Lung (tissue), 12 donors: ENCODE data around the gene NPDC1. TPM values are rescaled to one million over a fixed set of nuclear protein-coding genes. Genes with fewer than 3 reads are reported as not detected.
A peak's percentile ranks its signal among the peaks of the same experiment; 100 is the strongest.

ENCODE experiments used
- ATAC-seq: fragments of 200-7000 bp; cut with Tn5 transposase; one replicate; pipeline ENCODE4 v1.9.1; 2020; ENCODE audit warnings: moderate number of reproducible peaks; ENCODE audit not compliant: insufficient read depth, low FRiP score
- DNase-seq, 3 donors: peaks; one replicate each; pipeline ENCODE4 v3.0.0-alpha.2; 2013 to 2017
- H3K27ac ChIP-seq, 2 donors: one replicate each; pipeline ENCODE4 v1.5.1; 2013; ENCODE audit warnings: mild to moderate bottlenecking in 2 of 2, moderate library complexity in 2 of 2, control low read depth in 1 of 2, inconsistent platforms in 1 of 2, low read depth in 1 of 2, low read length in 1 of 2
- H3K27me3 ChIP-seq, 3 donors: one replicate each; pipeline ENCODE4 v1.5.1; 2013; ENCODE audit warnings: low read length in 2 of 3; ENCODE audit not compliant: control insufficient read depth in 3 of 3, insufficient read depth in 3 of 3
- H3K36me3 ChIP-seq, 4 donors: one replicate each; pipeline ENCODE4 v1.5.1; 2013; ENCODE audit warnings: low read length in 4 of 4, mild to moderate bottlenecking in 1 of 4, moderate library complexity in 1 of 4; ENCODE audit not compliant: control insufficient read depth in 4 of 4, insufficient read depth in 4 of 4
- H3K4me1 ChIP-seq, 5 donors: one replicate each; pipeline ENCODE4 v1.5.1; 2013; ENCODE audit warnings: low read length in 5 of 5, mild to moderate bottlenecking in 2 of 5, moderate library complexity in 1 of 5; ENCODE audit not compliant: control insufficient read depth in 5 of 5, insufficient read depth in 5 of 5
- H3K4me3 ChIP-seq: one replicate; pipeline ENCODE4 v1.5.1; 2013; ENCODE audit warnings: mild to moderate bottlenecking, control low read depth, moderate library complexity
- H3K9ac ChIP-seq, 2 donors: one replicate each; pipeline ENCODE4 v1.5.1; 2013; ENCODE audit warnings: low read length in 2 of 2, control low read depth in 1 of 2; ENCODE audit not compliant: insufficient read depth in 1 of 2
- H3K9me3 ChIP-seq, 4 donors: one replicate each; pipeline ENCODE4 v1.5.1; 2013; ENCODE audit warnings: low read length in 3 of 4, mild to moderate bottlenecking in 1 of 4, moderate library complexity in 1 of 4; ENCODE audit not compliant: control insufficient read depth in 4 of 4, insufficient read depth in 3 of 4
- CTCF ChIP-seq: IDR thresholded peaks from 2 replicates; pipeline ENCODE4 v1.5.1; 2012; ENCODE audit warnings: mild to moderate bottlenecking; ENCODE audit errors: control extremely low read depth, extremely low read depth
- WGBS, 2 donors: extraction: QIAGEN DNeasy Blood & Tissue Kit; methylation state at CpG; one replicate each; pipeline ENCODE4 v1.1.7; 2013; 5-methylcytosine and 5-hydroxymethylcytosine counted together
- polyA plus RNA-seq, 2 donors: library from polyadenylated mRNA; stranded (reverse); fragments of 200-250 nt; gene quantifications; one replicate each; pipeline ENCODE4 v1.2.1, GENCODE V29; 2013
- total RNA-seq, 2 donors: library from RNA; depleted of rRNA in 1 of 2; stranded (reverse); fragments of >200 nt in 1 of 2; gene quantifications; one replicate each; pipeline ENCODE4 v1.2.1, GENCODE V29; 2014 to 2021
- donor health status: control.
- donor health status: control.
- donor health status: Bipolar disorder and iron deficiency.
- donor health status: healthy.
- donor health status: DM: yes; HTN: yes; CAD: no.

The NPDC1 gene
- total and polyA plus RNA-seq, 4 donors: 28.7 to 99.3 (median 68.3) TPM

- Histone ChIP-seq H3K9ac (no peak within 1 kb of the TSS), H3K4me1 (peaks cover 0 to 39% (median 12%) of the 10 kb centered on the region in 5 donors), H3K4me3 (peak within 1 kb of the TSS; percentile 13), H3K9me3 (peaks cover 0 to under 1% (median 0%) of the 10 kb centered on the region in 4 donors), H3K27ac (no peak within 1 kb of the TSS), H3K27me3 (peaks cover 0 to 21% (median 4%) of the 10 kb centered on the region in 3 donors), H3K36me3 (no peaks in the 10 kb centered on the region)
- 23 to 29% methylated on average over 60 to 90 of the region's 90 CpGs for WGBS, 2 donors
- peak; percentile 68 for ATAC-seq
- no peak for DNase-seq
- no peak for TF ChIP-seq CTCF
Observed at GRCh38 chr9:137053944-137054931, 8.3 kb upstream of the NPDC1 start, which contains the start of gene ENTPD2. Gene ENTPD2 (minus strand): TSS chr9:137054061. CDS start chr9:137053997, 64 bp downstream.

- Histone ChIP-seq H3K9ac (no peak overlapping the region), H3K27me3 (peaks cover 3 to 27% (median 4%) of the 10 kb centered on the region in 3 donors), H3K9me3 (peaks cover 0 to 3% (median 0%) of the 10 kb centered on the region in 4 donors), H3K27ac (no peak overlapping the region), H3K36me3 (no peaks in the 10 kb centered on the region), H3K4me3 (peak overlapping the region; percentile 13), H3K4me1 (peaks cover 0 to 39% (median 12%) of the 10 kb centered on the region in 5 donors)
- ATAC-seq (no peak), DNase-seq (no peak)
- WGBS, 2 donors: 13% methylated on average over 59 to 71 of the region's 71 CpGs
- no peak for TF ChIP-seq CTCF
Observed at GRCh38 chr9:137052998-137053943, 7.3 kb upstream of the NPDC1 start.

- DNase-seq (no peak), ATAC-seq (no peak)
- H3K27me3 ChIP-seq: peaks cover 7 to 32% (median 12%) of the 10 kb centered on the region in 3 donors
- H3K9ac ChIP-seq: no peak overlapping the region
- H3K4me1 ChIP-seq: peaks cover 0 to 38% (median 12%) of the 10 kb centered on the region in 5 donors
- WGBS, 2 donors: 77 to 90% methylated on average over 8 of the region's 8 CpGs
- peaks cover 0 to 3% (median 0%) of the 10 kb centered on the region in 4 donors for H3K9me3 ChIP-seq
- no peak overlapping the region for H3K27ac ChIP-seq
- no peaks in the 10 kb centered on the region for H3K36me3 ChIP-seq
- TF ChIP-seq CTCF: no peak
- H3K4me3 ChIP-seq: no peak overlapping the region
Observed at GRCh38 chr9:137052293-137052692, 6.3 kb upstream of the NPDC1 start.
